Measurements from ENCODE around the gene CD163L1.

CD163L1 gene

DNA sequence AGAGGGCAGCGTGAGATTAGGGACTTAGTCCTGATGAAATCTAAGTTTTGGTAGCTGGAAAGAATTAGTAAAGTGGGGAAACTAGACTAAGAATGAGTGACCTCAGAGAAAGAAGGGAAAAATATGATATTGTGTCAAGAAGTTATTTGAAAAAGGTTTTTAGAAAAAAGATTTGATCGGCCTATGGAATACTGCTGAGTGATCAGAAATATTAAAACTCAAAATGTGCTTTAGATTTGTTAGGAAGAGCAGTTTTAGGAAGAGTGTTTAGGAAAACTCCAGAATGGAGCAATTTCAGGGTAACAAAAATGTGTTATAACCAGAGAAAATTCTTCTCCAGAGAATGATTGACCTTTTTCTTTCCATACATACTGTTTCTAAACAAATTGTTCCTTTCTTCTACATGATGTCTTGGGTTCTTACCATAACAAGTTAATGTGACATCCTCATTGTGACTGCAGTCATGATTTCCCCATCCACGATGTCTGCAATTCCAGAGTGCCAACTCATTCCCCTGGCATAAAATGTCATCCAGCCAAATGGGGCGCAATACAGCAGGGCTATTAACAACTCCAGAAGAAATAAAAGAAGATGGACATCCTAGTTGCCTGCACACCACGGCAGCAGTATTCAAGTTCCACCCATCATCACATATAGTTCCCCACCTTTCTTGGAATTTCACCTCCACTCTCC is 11.8 kb downstream of the CD163L1 start:
- no peak overlapping the region for H3K27ac ChIP-seq (ENCODE audit: insufficient read depth, low read length, poor library complexity, severe bottlenecking)
- no peak for DNase-seq
- no peaks in the 10 kb centered on the region for H3K36me3 ChIP-seq (ENCODE audit: control insufficient read depth, insufficient read depth, low read length)
- H3K9me3 ChIP-seq (ENCODE audit: control insufficient read depth, low read length), result no peaks in the 10 kb centered on the region
- H3K27me3 ChIP-seq (replicated peaks; ENCODE audit: control insufficient read depth, insufficient read depth, low read length, poor library complexity, severe bottlenecking), result no peaks in the 10 kb centered on the region
- H3K4me1 ChIP-seq (ENCODE audit: control insufficient read depth, insufficient read depth, low read length, poor library complexity, severe bottlenecking), result no peaks in the 10 kb centered on the region
- no peak overlapping the region for H3K4me3 ChIP-seq (ENCODE audit: insufficient read depth, low read depth, low read length, poor library complexity, severe bottlenecking)

GRCh38 chr12:7411343-7411742 is 32.6 kb downstream of the CD163L1 start:
- DNase-seq, result no peak
- Histone ChIP-seq H3K4me1 (ENCODE audit: control insufficient read depth, insufficient read depth, low read length, poor library complexity, severe bottlenecking) (no peaks in the 10 kb centered on the region), H3K27ac (ENCODE audit: insufficient read depth, low read length, poor library complexity, severe bottlenecking) (no peak overlapping the region), H3K36me3 (ENCODE audit: control insufficient read depth, insufficient read depth, low read length) (no peaks in the 10 kb centered on the region), H3K9me3 (ENCODE audit: control insufficient read depth, low read length) (no peaks in the 10 kb centered on the region), H3K27me3 (replicated peaks; ENCODE audit: control insufficient read depth, insufficient read depth, low read length, poor library complexity, severe bottlenecking) (no peaks in the 10 kb centered on the region), H3K4me3 (ENCODE audit: insufficient read depth, low read depth, low read length, poor library complexity, severe bottlenecking) (no peak overlapping the region)

DNA sequence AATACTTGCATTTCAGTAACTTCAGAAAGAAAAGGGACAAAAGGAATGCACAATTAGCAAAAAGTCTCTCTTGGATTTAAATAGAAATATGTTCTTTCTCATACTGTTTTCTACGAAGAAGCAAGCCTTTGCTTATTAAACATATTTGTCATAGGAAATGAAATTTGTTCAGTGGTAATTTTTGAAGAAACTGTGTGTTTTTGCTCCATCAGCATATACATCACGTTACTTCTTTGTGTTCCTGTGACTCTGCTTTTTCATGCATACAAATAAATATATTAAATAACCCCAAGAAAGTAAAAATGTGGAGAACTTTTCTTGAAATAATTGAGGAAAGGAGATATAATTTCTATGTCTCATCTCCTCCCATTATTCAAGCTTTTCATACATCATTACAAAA is 39.7 kb downstream of the CD163L1 start:
- Histone ChIP-seq H3K9me3 (ENCODE audit: control insufficient read depth, low read length) (no peaks in the 10 kb centered on the region), H3K4me3 (ENCODE audit: insufficient read depth, low read depth, low read length, poor library complexity, severe bottlenecking) (no peak overlapping the region), H3K4me1 (ENCODE audit: control insufficient read depth, insufficient read depth, low read length, poor library complexity, severe bottlenecking) (no peaks in the 10 kb centered on the region), H3K36me3 (ENCODE audit: control insufficient read depth, insufficient read depth, low read length) (no peaks in the 10 kb centered on the region), H3K27me3 (replicated peaks; ENCODE audit: control insufficient read depth, insufficient read depth, low read length, poor library complexity, severe bottlenecking) (no peaks in the 10 kb centered on the region), H3K27ac (ENCODE audit: insufficient read depth, low read length, poor library complexity, severe bottlenecking) (no peak overlapping the region)
- no peak for DNase-seq

DNA sequence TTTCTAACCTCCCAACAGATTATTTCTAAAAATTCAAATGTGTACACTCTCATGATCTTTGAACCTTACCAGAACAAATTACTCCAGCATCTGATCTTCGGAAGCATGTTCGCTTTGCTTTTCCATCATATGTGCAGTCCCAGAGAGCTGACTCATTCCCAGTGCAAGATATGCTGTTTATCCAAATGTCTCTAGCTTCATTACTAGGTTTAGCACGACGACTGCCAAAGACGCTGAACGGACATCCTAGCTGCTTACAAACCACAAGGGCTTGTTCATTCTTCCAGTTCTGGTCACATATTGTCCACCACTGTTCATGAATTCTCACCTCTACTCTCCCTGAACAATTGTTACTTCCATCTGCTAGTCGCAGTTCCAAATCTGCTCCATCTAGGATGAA is 40.5 kb downstream of the CD163L1 start:
- no peak overlapping the region for H3K27ac ChIP-seq (ENCODE audit: insufficient read depth, low read length, poor library complexity, severe bottlenecking)

DNA sequence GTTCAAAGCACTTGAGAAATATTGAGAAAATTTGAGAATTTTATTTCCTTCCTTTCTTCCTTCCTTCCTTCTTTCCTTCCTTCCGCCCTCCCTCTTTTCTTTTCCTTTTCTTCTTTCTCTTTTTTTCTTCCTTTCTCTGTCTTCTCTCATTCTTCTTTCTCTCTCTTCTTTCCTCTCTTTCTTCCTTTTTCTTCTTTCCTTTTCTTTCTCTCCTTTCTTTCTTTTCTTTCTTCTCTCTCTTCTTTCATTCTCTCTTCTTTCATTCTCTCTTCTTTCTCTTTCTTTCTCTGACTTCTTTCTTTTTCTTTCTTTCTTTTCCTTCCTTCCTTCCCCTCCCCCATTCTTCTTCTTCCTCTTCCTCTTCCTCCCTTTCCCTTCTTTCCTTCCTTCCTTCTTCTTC is 44.9 kb downstream of the CD163L1 start:
- Histone ChIP-seq H3K27me3 (replicated peaks; ENCODE audit: control insufficient read depth, insufficient read depth, low read length, poor library complexity, severe bottlenecking) (no peaks in the 10 kb centered on the region), H3K4me3 (ENCODE audit: insufficient read depth, low read depth, low read length, poor library complexity, severe bottlenecking) (no peak overlapping the region), H3K4me1 (ENCODE audit: control insufficient read depth, insufficient read depth, low read length, poor library complexity, severe bottlenecking) (no peaks in the 10 kb centered on the region), H3K36me3 (ENCODE audit: control insufficient read depth, insufficient read depth, low read length) (no peaks in the 10 kb centered on the region), H3K27ac (ENCODE audit: insufficient read depth, low read length, poor library complexity, severe bottlenecking) (no peak overlapping the region), H3K9me3 (ENCODE audit: control insufficient read depth, low read length) (no peaks in the 10 kb centered on the region)
- DNase-seq, result no peak

More for the DNA sequence above, 40.5 kb downstream of the CD163L1 start:
- no peaks in the 10 kb centered on the region for H3K4me1 ChIP-seq (ENCODE audit: control insufficient read depth, insufficient read depth, low read length, poor library complexity, severe bottlenecking)
- no peak for DNase-seq
- no peaks in the 10 kb centered on the region for H3K36me3 ChIP-seq (ENCODE audit: control insufficient read depth, insufficient read depth, low read length)
- no peaks in the 10 kb centered on the region for H3K9me3 ChIP-seq (ENCODE audit: control insufficient read depth, low read length)
- no peak overlapping the region for H3K4me3 ChIP-seq (ENCODE audit: insufficient read depth, low read depth, low read length, poor library complexity, severe bottlenecking)
- no peaks in the 10 kb centered on the region for H3K27me3 ChIP-seq (replicated peaks; ENCODE audit: control insufficient read depth, insufficient read depth, low read length, poor library complexity, severe bottlenecking)

DNA sequence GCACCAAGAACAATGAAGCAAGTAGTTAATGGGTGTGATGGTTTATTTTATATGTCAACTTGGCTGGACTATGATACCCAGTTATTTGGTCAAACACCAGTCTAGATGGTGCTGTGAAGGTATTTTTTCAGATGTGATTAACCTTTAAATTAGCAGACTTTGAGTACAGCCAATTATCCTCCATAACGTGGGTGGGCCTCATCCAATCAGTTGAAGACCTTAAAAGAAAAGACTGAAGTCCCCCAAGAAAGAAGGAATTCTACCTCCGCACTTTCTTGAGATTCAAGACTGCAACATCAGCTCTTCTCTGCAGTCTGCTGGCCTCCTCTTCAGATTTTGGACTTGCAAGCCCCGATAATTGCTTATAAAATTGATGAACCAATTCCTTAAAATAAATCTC is 47.5 kb downstream of the CD163L1 start:
- H3K27me3 ChIP-seq (replicated peaks; ENCODE audit: control insufficient read depth, insufficient read depth, low read length, poor library complexity, severe bottlenecking), result no peaks in the 10 kb centered on the region
- H3K4me1 ChIP-seq (ENCODE audit: control insufficient read depth, insufficient read depth, low read length, poor library complexity, severe bottlenecking), result no peaks in the 10 kb centered on the region
- no peaks in the 10 kb centered on the region for H3K36me3 ChIP-seq (ENCODE audit: control insufficient read depth, insufficient read depth, low read length)
- no peaks in the 10 kb centered on the region for H3K9me3 ChIP-seq (ENCODE audit: control insufficient read depth, low read length)
- no peak overlapping the region for H3K4me3 ChIP-seq (ENCODE audit: insufficient read depth, low read depth, low read length, poor library complexity, severe bottlenecking)
- no peak overlapping the region for H3K27ac ChIP-seq (ENCODE audit: insufficient read depth, low read length, poor library complexity, severe bottlenecking)
- no peak for DNase-seq

GRCh38 chr12:7395950-7396349 is 48.0 kb downstream of the CD163L1 start:
- H3K36me3 ChIP-seq (ENCODE audit: control insufficient read depth, insufficient read depth, low read length), result no peaks in the 10 kb centered on the region
- no peak overlapping the region for H3K4me3 ChIP-seq (ENCODE audit: insufficient read depth, low read depth, low read length, poor library complexity, severe bottlenecking)
- no peaks in the 10 kb centered on the region for H3K9me3 ChIP-seq (ENCODE audit: control insufficient read depth, low read length)
- no peaks in the 10 kb centered on the region for H3K4me1 ChIP-seq (ENCODE audit: control insufficient read depth, insufficient read depth, low read length, poor library complexity, severe bottlenecking)
- no peak overlapping the region for H3K27ac ChIP-seq (ENCODE audit: insufficient read depth, low read length, poor library complexity, severe bottlenecking)
- no peak for DNase-seq
- H3K27me3 ChIP-seq (replicated peaks; ENCODE audit: control insufficient read depth, insufficient read depth, low read length, poor library complexity, severe bottlenecking), result no peaks in the 10 kb centered on the region

DNA sequence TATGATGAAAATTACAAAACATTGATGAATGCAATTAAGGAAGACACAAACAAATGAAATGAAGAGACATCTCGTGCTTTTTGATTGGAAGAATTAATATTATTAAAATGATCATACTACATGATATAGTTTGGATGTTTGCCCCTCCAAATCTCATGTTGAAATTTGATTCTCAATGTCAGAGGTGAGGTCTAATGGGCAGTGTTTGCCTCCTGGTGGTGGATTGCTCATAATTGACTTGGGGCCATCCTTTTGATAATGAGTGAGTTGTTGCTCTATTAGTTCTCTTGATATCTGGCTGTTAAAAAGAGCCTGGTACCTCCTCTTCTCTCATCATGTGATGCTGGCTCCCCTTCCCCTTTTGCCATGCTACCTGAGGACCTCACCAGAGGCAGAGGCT is 56.7 kb downstream of the CD163L1 start:
- H3K36me3 ChIP-seq (ENCODE audit: control insufficient read depth, insufficient read depth, low read length), result no peaks in the 10 kb centered on the region
- no peaks in the 10 kb centered on the region for H3K27me3 ChIP-seq (replicated peaks; ENCODE audit: control insufficient read depth, insufficient read depth, low read length, poor library complexity, severe bottlenecking)
- no peak for DNase-seq
- no peaks in the 10 kb centered on the region for H3K9me3 ChIP-seq (ENCODE audit: control insufficient read depth, low read length)
- no peak overlapping the region for H3K4me3 ChIP-seq (ENCODE audit: insufficient read depth, low read depth, low read length, poor library complexity, severe bottlenecking)
- H3K27ac ChIP-seq (ENCODE audit: insufficient read depth, low read length, poor library complexity, severe bottlenecking), result no peak overlapping the region
- no peaks in the 10 kb centered on the region for H3K4me1 ChIP-seq (ENCODE audit: control insufficient read depth, insufficient read depth, low read length, poor library complexity, severe bottlenecking)

GRCh38 chr12:7383157-7383556 is 60.8 kb downstream of the CD163L1 start:
- no peak for DNase-seq
- no peaks in the 10 kb centered on the region for H3K36me3 ChIP-seq (ENCODE audit: control insufficient read depth, insufficient read depth, low read length)
- no peak overlapping the region for H3K4me3 ChIP-seq (ENCODE audit: insufficient read depth, low read depth, low read length, poor library complexity, severe bottlenecking)
- H3K9me3 ChIP-seq (ENCODE audit: control insufficient read depth, low read length), result no peaks in the 10 kb centered on the region
- no peak overlapping the region for H3K27ac ChIP-seq (ENCODE audit: insufficient read depth, low read length, poor library complexity, severe bottlenecking)
- H3K27me3 ChIP-seq (replicated peaks; ENCODE audit: control insufficient read depth, insufficient read depth, low read length, poor library complexity, severe bottlenecking), result peaks cover 1% of the 10 kb centered on the region
- no peaks in the 10 kb centered on the region for H3K4me1 ChIP-seq (ENCODE audit: control insufficient read depth, insufficient read depth, low read length, poor library complexity, severe bottlenecking)

DNA sequence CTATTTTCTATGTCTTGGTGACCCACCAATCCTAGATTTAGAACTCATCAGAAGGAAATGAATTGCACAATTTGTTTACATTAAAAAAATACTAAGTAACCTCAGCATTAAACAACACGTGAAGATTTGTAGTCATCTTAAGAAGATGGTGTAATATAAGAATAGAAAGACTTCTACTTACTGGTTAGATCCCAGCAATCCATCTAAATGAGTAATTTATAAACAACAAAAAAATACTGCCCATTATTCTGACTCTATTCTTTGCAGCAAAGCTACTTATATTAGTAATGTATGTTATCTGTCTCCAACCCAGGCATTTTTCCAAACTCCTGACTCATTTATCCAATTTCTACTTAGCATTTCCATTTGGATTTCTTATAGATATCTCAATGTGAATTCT is 67.8 kb downstream of the CD163L1 start:
- no peaks in the 10 kb centered on the region for H3K36me3 ChIP-seq (ENCODE audit: control insufficient read depth, insufficient read depth, low read length)
- no peak for DNase-seq
- no peak overlapping the region for H3K27ac ChIP-seq (ENCODE audit: insufficient read depth, low read length, poor library complexity, severe bottlenecking)
- peaks cover 2% of the 10 kb centered on the region for H3K27me3 ChIP-seq (replicated peaks; ENCODE audit: control insufficient read depth, insufficient read depth, low read length, poor library complexity, severe bottlenecking)
- no peak overlapping the region for H3K4me3 ChIP-seq (ENCODE audit: insufficient read depth, low read depth, low read length, poor library complexity, severe bottlenecking)
- H3K9me3 ChIP-seq (ENCODE audit: control insufficient read depth, low read length), result no peaks in the 10 kb centered on the region
- no peaks in the 10 kb centered on the region for H3K4me1 ChIP-seq (ENCODE audit: control insufficient read depth, insufficient read depth, low read length, poor library complexity, severe bottlenecking)
